ENCODE results near the gene GREM2. TPM values are rescaled to one million over a fixed set of nuclear protein-coding genes. Genes with fewer than 3 reads are reported as not detected.

Gene GREM2
- total and polyA plus RNA-seq, 9 of the 15 experiments (the other 6 are each of a cell fraction or from before 2014, with no cell fraction given) = 0.01 to 0.07 (median 0.05) TPM; not detected in 5

GRCh38 chr1:240527086-240527485, 84.9 kb downstream of the GREM2 start:
- Histone ChIP-seq H3K4me3 (no peak overlapping the region), H3K79me2 (ENCODE audit: control insufficient read depth, insufficient read depth, low read length) (no peaks in the 10 kb centered on the region), H3K4me2 (ENCODE audit: insufficient read depth, low read length) (no peak overlapping the region), H3K36me3 (ENCODE audit: control insufficient read depth, insufficient read depth, low read length) (no peaks in the 10 kb centered on the region), H3K9me1 (ENCODE audit: control insufficient read depth, insufficient read depth, low read length) (no peaks in the 10 kb centered on the region), H2AFZ (ENCODE audit: low read depth, low read length) (no peak overlapping the region), H3K9ac (ENCODE audit: insufficient read depth in 1 of 2, low read depth in 2 of 2, low read length in 2 of 2) (no peak overlapping the region), H3K27ac (ENCODE audit: extremely low read depth, low read depth, low read length) (no peak overlapping the region), H3K4me1 (replicated peaks in 1 of 2; ENCODE audit: control insufficient read depth in 2 of 2, insufficient read depth in 2 of 2, low read length in 2 of 2) (no peaks in the 10 kb centered on the region), H3K9me3 (replicated peaks; ENCODE audit: control insufficient read depth, insufficient read depth, low read depth, low read length) (no peaks in the 10 kb centered on the region; the same call in 1 of the 2 replicates), H4K20me1 (replicated peaks; ENCODE audit: control insufficient read depth, insufficient read depth, low read length) (no peaks in the 10 kb centered on the region), H3K27me3 (ENCODE audit: control insufficient read depth in 2 of 2, insufficient read depth in 2 of 2, low read length in 2 of 2) (no peaks in the 10 kb centered on the region)
- DNase-seq (ENCODE audit: extremely low read depth in 1 of 4, low spot score in 3 of 4) (no peak), FAIRE-seq (no peak), ATAC-seq (no peak)
- CTCF ChIA-PET (ENCODE audit: low intra/inter-chr PET ratio) = no interaction called here
- no TSS peak for BruUV-seq (replicated peaks)
- POLR2A ChIA-PET = no interaction called here
- TF ChIP-seq WHSC1 (IDR thresholded peaks at IDR 0.05; ENCODE audit: low read length) (no peak), PURB (CRISPR knock-in tag; IDR thresholded peaks at IDR 0.05; ENCODE audit: low read depth) (no peak), ERF (CRISPR knock-in tag; IDR thresholded peaks at IDR 0.05) (no peak), CREM (IDR thresholded peaks at IDR 0.05; ENCODE audit: low read depth) (no peak), DPF2 (IDR thresholded peaks at IDR 0.05) (no peak)
- intact Hi-C loops (cut with micrococcal nuclease) (no loop called here), in situ Hi-C loops (cut with MboI) (no loop called here)
- 0% methylated on average over 1 of the region's 1 CpG for WGBS (ENCODE audit: insufficient coverage, low coverage, missing lambda C conversion rate)

- Histone ChIP-seq H3K4me3 (no peak overlapping the region), H3K27ac (ENCODE audit: extremely low read depth, low read depth, low read length) (no peak overlapping the region), H2AFZ (ENCODE audit: low read depth, low read length) (no peak overlapping the region), H3K27me3 (ENCODE audit: control insufficient read depth in 2 of 2, insufficient read depth in 2 of 2, low read length in 2 of 2) (no peaks in the 10 kb centered on the region), H3K79me2 (ENCODE audit: control insufficient read depth, insufficient read depth, low read length) (no peaks in the 10 kb centered on the region), H3K4me1 (replicated peaks in 1 of 2; ENCODE audit: control insufficient read depth in 2 of 2, insufficient read depth in 2 of 2, low read length in 2 of 2) (no peaks in the 10 kb centered on the region), H3K9ac (ENCODE audit: insufficient read depth in 1 of 2, low read depth in 2 of 2, low read length in 2 of 2) (no peak overlapping the region), H3K4me2 (ENCODE audit: insufficient read depth, low read length) (no peak overlapping the region), H3K36me3 (ENCODE audit: control insufficient read depth, insufficient read depth, low read length) (no peaks in the 10 kb centered on the region), H4K20me1 (replicated peaks; ENCODE audit: control insufficient read depth, insufficient read depth, low read length) (no peaks in the 10 kb centered on the region), H3K9me3 (replicated peaks; ENCODE audit: control insufficient read depth, insufficient read depth, low read depth, low read length) (no peaks in the 10 kb centered on the region; the same call in 1 of the 2 replicates), H3K9me1 (ENCODE audit: control insufficient read depth, insufficient read depth, low read length) (no peaks in the 10 kb centered on the region)
- intact Hi-C loops (cut with micrococcal nuclease) = no loop called here
- in situ Hi-C loops (cut with MboI) = no loop called here
- no peak for TF ChIP-seq IRF9 (tag; IDR thresholded peaks at IDR 0.05)
- TF ChIP-seq E4F1 (CRISPR knock-in tag; IDR thresholded peaks at IDR 0.05; ENCODE audit: borderline replicate concordance) = no peak
- TF ChIP-seq NEUROD1 (IDR thresholded peaks at IDR 0.05; ENCODE audit: borderline replicate concordance, low read depth, low read length, partially characterized antibody) = no peak
- no peak for TF ChIP-seq FOS (IDR thresholded peaks at IDR 0.05; ENCODE audit: extremely low read depth, insufficient read length)
- no peak for TF ChIP-seq NCOA6 (IDR thresholded peaks at IDR 0.05)
- TF ChIP-seq ADNP (tag; IDR thresholded peaks at IDR 0.05) = no peak
- no peak for DNase-seq (ENCODE audit: extremely low read depth in 1 of 4, low spot score in 3 of 4)
- no peak for ATAC-seq
- WGBS (ENCODE audit: insufficient coverage, low coverage, missing lambda C conversion rate) = under 1% methylated on average over 7 of the region's 7 CpGs
- ChIA-PET POLR2A (interaction anchor here (0.6 kb wide), 1 partner anchor 14 kb away, joined by 3 read pairs; no protein-coding TSS in a partner anchor), CTCF (ENCODE audit: low intra/inter-chr PET ratio) (no interaction called here)
- no TSS peak for BruUV-seq (replicated peaks)
- FAIRE-seq = no peak
Measured at GRCh38 chr1:240526312-240526711, 85.6 kb downstream of the GREM2 start.

Data from K562 (cell line).